GM04503 (cell line): Measurements from ENCODE around the gene HYDIN.
"Not testable (repeated sequence)": the region's sequence is repeated elsewhere in the genome, so short reads cannot be mapped to it uniquely, and the experiment has no call there.

Experiments used
- DNase-seq: peaks from one replicate; pipeline ENCODE4 v3.0.0-alpha.2; 2012; ENCODE audit warnings: low read depth

The HYDIN gene

GRCh38 chr16:71225145-71225544, 5.4 kb downstream of the HYDIN start:
- DNase-seq = no peak

DNA sequence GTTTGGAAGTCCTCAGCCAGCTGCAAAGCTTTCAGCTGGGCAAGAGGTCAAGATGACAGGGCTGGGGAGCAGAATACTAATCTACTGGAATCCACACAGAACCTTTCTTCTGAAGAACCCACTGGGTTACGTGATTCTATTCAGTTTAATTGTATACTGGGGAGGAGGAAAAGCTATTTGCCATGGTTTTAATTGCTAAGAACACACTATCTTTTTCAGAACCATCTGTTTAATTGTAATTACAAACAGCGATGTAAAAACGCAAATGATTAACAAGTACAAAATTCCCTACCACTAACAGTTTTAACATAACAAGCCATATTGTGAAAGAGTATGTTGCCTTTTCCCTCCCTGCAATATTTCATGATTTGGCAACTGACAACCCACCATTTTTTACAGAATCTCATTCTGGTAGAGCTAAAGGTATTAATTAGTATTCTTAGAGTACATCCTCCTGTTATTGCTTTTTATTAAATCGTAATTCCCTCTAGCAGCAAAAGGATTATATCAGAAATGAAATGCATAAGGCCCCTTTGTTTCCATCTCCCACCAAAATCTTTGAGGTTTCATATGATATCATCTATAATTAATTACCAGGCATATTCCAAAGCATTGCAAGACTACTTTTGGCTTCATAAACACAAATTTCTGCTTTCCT, 12.1 kb downstream of the HYDIN start:
- DNase-seq = no peak

- no peak for DNase-seq
These were observed 13.0 kb downstream of the HYDIN start for GRCh38 chr16:71217506-71217905.

- DNase-seq = no peak
These were observed 13.8 kb downstream of the HYDIN start for GRCh38 chr16:71216714-71217113.

GRCh38 chr16:71214746-71215381, 15.7 kb downstream of the HYDIN start:
- DNase-seq = no peak

GRCh38 chr16:71205482-71206131, 24.9 kb downstream of the HYDIN start:
- DNase-seq = no peak

GRCh38 chr16:71203631-71204030, 26.9 kb downstream of the HYDIN start:
- no peak for DNase-seq

- DNase-seq = no peak
These were observed 29.0 kb downstream of the HYDIN start for GRCh38 chr16:71201556-71201955.

- DNase-seq = no peak
These were observed 29.5 kb downstream of the HYDIN start for GRCh38 chr16:71201054-71201453.

GRCh38 chr16:71198408-71198807, 32.1 kb downstream of the HYDIN start:
- no peak for DNase-seq

DNA sequence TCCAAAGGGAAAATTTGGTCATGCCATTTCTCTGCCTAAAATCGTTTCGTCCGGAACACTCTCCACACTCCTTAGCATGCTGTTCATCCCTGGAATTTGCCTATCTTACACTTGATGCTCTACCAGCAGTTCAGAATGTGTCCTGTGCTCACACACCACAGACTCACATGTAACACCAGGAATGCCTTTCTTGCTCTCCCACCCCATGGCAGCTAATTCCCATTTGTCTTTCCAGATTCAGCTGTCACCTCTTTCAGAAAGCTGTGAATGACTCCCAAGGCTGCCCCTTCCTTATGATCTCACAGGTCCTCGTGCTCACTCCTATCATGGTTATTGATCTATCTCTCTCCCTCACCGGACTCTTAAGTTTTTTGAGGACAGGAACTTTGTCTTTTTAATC, 38.1 kb downstream of the HYDIN start:
- DNase-seq = no peak

GRCh38 chr16:71188956-71189712, 41.4 kb downstream of the HYDIN start:
- no peak for DNase-seq

GRCh38 chr16:71185347-71185746, 45.2 kb downstream of the HYDIN start:
- DNase-seq = no peak

DNA sequence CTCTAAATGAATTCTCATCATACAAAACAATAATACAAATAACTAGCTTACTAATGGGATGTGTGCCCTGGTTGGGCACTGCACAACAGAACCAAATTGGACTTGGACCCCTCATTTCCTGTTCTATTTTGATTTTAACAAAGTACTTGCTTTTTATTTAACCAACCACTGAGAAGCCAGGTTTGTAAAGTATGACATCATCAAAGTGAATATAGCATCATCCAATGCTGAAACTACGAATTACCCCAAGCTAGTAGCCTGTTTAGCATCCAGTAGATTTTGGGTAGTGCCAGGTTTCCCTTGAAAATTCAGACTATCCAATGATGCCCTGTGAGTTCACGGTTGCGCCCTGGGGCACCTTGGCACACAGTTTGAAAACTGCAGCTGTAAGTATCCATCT, 51.0 kb downstream of the HYDIN start:
- DNase-seq = no peak

- DNase-seq = no peak
These were observed 57.9 kb downstream of the HYDIN start for GRCh38 chr16:71172481-71173207.

DNA sequence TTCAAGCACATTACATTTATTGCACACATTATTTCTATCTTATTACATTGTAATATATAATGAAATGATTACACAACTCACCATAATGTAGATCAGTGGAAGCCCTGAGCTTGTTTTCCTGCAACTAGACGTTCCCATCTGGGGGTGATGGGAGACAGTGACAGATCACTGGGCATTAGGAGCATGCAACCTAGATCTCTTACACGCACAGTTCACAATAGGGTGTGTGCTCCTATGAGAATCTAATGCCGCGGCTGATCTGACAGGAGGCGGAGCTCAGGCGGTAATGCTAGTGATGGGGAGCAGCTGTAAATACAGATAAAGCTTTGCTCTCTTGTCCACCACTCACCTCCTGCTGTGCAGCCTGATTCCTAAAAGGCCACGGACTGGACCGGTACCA, 69.5 kb downstream of the HYDIN start:
- DNase-seq = not testable (repeated sequence)

GRCh38 chr16:71157278-71157677, 73.2 kb downstream of the HYDIN start:
- not testable (repeated sequence) for DNase-seq

DNA sequence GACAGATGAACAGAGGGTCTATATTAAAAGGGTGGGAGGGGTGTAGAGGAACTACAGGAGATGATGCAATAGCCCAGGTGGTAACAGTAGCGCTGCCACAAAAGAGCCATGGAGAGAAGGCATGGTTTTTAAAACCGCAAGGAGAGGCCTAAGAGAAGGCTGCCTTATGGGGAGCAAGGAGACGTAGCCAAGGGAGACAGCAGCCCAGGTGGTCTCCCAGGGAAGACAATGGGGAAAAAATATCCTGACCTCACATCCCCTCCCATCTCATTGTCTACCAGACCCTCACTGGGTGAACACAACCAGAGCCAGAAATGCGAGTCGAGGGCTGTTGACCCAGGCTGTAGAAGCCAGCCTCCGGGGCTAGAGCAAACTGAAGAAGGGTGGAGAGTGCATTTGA, 77.2 kb downstream of the HYDIN start:
- DNase-seq = not testable (repeated sequence)

DNA sequence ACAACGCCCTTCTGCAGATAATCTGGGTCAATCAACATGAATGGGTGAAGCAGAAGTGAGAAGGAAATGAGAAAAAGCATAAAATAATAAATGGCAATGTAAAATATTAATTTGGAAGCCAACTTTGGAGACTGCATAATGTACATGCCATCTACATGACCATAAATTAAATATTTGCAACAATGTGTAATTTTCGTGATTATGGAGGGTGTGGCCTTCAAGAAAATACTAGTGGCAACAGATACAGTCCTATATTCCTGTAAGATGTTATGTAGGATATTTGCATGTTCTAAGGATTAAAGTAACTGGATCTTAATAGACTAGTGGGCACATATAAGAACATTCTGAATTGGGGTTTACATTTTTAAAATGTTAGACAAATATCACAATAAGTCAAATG, 78.9 kb downstream of the HYDIN start:
- DNase-seq = not testable (repeated sequence)

DNA sequence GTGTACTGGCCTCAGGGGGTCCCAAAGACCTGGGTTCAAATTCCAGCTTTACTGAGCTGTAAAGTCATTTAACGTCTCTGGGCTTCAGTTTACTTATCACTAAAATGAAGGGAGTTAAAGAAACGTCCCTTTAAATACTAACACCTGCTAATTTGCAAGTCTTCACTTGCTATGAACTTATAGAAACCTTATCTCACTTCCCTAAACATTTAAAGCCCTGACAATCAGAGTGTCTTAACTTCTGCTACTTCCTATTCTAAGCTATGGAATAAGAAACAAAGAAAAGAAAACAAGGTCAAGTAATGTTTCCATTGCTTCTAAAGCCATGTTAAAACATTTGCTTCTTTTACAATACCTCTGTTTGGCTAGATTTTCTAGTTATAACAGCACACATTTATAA, 87.3 kb downstream of the HYDIN start:
- DNase-seq = not testable (repeated sequence)

GRCh38 chr16:71110565-71110964, 120.0 kb downstream of the HYDIN start:
- not testable (repeated sequence) for DNase-seq

DNA sequence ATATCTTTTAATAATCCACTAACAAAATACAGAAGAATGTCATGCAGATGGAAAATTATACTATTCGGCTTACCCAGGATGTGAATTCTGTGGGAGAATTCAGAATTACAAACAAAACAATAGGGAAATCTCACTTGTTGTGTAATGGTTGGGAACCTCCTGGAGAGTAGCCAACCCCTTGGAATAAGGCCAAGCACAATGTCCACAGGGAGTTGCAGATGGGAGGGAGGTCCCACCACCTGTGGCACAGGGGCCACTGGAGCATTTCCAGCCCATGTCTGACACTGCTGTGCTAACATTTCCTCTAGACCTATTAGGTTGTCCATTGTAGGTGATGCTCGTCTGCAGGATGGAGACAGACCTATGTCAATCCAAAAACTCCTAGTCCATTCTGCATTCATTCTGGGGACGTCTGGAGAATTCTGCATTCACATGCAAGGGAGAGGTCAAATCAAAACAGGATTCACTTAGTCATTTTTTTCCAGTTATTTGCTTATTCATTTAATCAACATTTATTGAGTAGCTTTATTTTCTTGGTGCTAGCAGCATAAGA, 120.8 kb downstream of the HYDIN start:
- not testable (repeated sequence) for DNase-seq
